Activated T-helper 2 cell treated with anti-CD3 and anti-CD28 coated beads, Interferon-gamma antibody, Interleukin-2, Interleukin-4, amounts not matched to agents 10 μg/mL and 5 μg/mL and 100 μg/mL, durations not matched to agents 14 hours and 24 hours and 36 hours (primary cell): ENCODE results near the gene GALNTL6. TPM values are rescaled to one million over a fixed set of nuclear protein-coding genes. Genes with fewer than 3 reads are reported as not detected.

ENCODE experiments used
- DNase-seq: peaks from one replicate; pipeline ENCODE4 v3.0.0; 2021; ENCODE audit warnings: low spot score
- H3K27ac Mint-ChIP-seq: one replicate; pipeline ENCODE4 v1.8.0; 2021; ENCODE audit warnings: mixed read lengths
- H3K27me3 Mint-ChIP-seq: one replicate; pipeline ENCODE4 v1.8.0; 2021; ENCODE audit warnings: low read depth, mixed read lengths
- H3K36me3 Mint-ChIP-seq: one replicate; pipeline ENCODE4 v1.8.0; 2021; ENCODE audit warnings: low read depth, mixed read lengths
- H3K4me1 Mint-ChIP-seq: one replicate; pipeline ENCODE4 v1.8.0; 2021; ENCODE audit warnings: low read depth, mixed read lengths
- H3K4me3 Mint-ChIP-seq: one replicate; pipeline ENCODE4 v1.8.0; 2021; ENCODE audit warnings: low read depth, mild to moderate bottlenecking, moderate library complexity, mixed read lengths
- H3K9me3 Mint-ChIP-seq: one replicate; pipeline ENCODE4 v1.8.0; 2021; ENCODE audit warnings: mixed read lengths
- intact Hi-C: fragments of 100-400 bp; cut with micrococcal nuclease; formaldehyde crosslinking; loops from one replicate; pipeline ENCODE4 v1.15.1; 2023
- total RNA-seq: library from RNA; stranded (reverse); gene quantifications from 2 replicates; pipeline ENCODE4 v1.2.3, GENCODE V29; 2022

Gene GALNTL6
- total RNA-seq, 1 donor from 2014 or later: not detected

GRCh38 chr4:172348426-172348825 lies 535.2 kb downstream of the GALNTL6 start:
- H3K27me3 Mint-ChIP-seq: no peaks in the 10 kb centered on the region
- no peak for DNase-seq
- H3K9me3 Mint-ChIP-seq: peaks cover 11% of the 10 kb centered on the region
- no peaks in the 10 kb centered on the region for H3K36me3 Mint-ChIP-seq
- intact Hi-C loops: no loop called here
- H3K4me1 Mint-ChIP-seq: no peaks in the 10 kb centered on the region
- H3K4me3 Mint-ChIP-seq: no peak overlapping the region
- no peak overlapping the region for H3K27ac Mint-ChIP-seq

GRCh38 chr4:172352356-172352755 lies 539.2 kb downstream of the GALNTL6 start:
- no peak for DNase-seq
- Mint-ChIP-seq H3K27ac (no peak overlapping the region), H3K27me3 (no peaks in the 10 kb centered on the region), H3K4me3 (no peak overlapping the region), H3K9me3 (peaks cover 4% of the 10 kb centered on the region), H3K4me1 (no peaks in the 10 kb centered on the region), H3K36me3 (no peaks in the 10 kb centered on the region)
- intact Hi-C loops: no loop called here

GRCh38 chr4:172356016-172356415 lies 542.8 kb downstream of the GALNTL6 start:
- no peak for DNase-seq
- Mint-ChIP-seq H3K36me3 (no peaks in the 10 kb centered on the region), H3K27ac (no peak overlapping the region), H3K9me3 (peaks cover 2% of the 10 kb centered on the region), H3K27me3 (no peaks in the 10 kb centered on the region), H3K4me3 (no peak overlapping the region), H3K4me1 (no peaks in the 10 kb centered on the region)
- intact Hi-C loops: no loop called here

GRCh38 chr4:172357006-172357540 lies 543.9 kb downstream of the GALNTL6 start:
- no peaks in the 10 kb centered on the region for H3K27me3 Mint-ChIP-seq
- H3K4me1 Mint-ChIP-seq: no peaks in the 10 kb centered on the region
- no peak overlapping the region for H3K4me3 Mint-ChIP-seq
- no peak overlapping the region for H3K27ac Mint-ChIP-seq
- no peaks in the 10 kb centered on the region for H3K36me3 Mint-ChIP-seq
- no peaks in the 10 kb centered on the region for H3K9me3 Mint-ChIP-seq
- no peak for DNase-seq
- intact Hi-C loops: no loop called here

GRCh38 chr4:172362569-172362968 lies 549.4 kb downstream of the GALNTL6 start:
- no peaks in the 10 kb centered on the region for H3K4me1 Mint-ChIP-seq
- H3K9me3 Mint-ChIP-seq: no peaks in the 10 kb centered on the region
- intact Hi-C loops: no loop called here
- no peak for DNase-seq
- no peak overlapping the region for H3K27ac Mint-ChIP-seq
- H3K36me3 Mint-ChIP-seq: no peaks in the 10 kb centered on the region
- no peaks in the 10 kb centered on the region for H3K27me3 Mint-ChIP-seq
- H3K4me3 Mint-ChIP-seq: no peak overlapping the region

- DNase-seq: no peak
- Mint-ChIP-seq H3K4me1 (no peaks in the 10 kb centered on the region), H3K27me3 (no peaks in the 10 kb centered on the region), H3K27ac (no peak overlapping the region), H3K4me3 (no peak overlapping the region), H3K36me3 (no peaks in the 10 kb centered on the region), H3K9me3 (peaks cover 6% of the 10 kb centered on the region)
- intact Hi-C loops: no loop called here
Observed at GRCh38 chr4:172369471-172369959, 556.3 kb downstream of the GALNTL6 start.

- Mint-ChIP-seq H3K36me3 (no peaks in the 10 kb centered on the region), H3K4me1 (no peaks in the 10 kb centered on the region), H3K9me3 (no peaks in the 10 kb centered on the region), H3K27me3 (no peaks in the 10 kb centered on the region), H3K27ac (no peak overlapping the region), H3K4me3 (no peak overlapping the region)
- DNase-seq: no peak
- intact Hi-C loops: no loop called here
Observed at GRCh38 chr4:172377486-172378140, 564.4 kb downstream of the GALNTL6 start.

- no peak for DNase-seq
- no peaks in the 10 kb centered on the region for H3K27me3 Mint-ChIP-seq
- no peaks in the 10 kb centered on the region for H3K9me3 Mint-ChIP-seq
- H3K36me3 Mint-ChIP-seq: no peaks in the 10 kb centered on the region
- no peaks in the 10 kb centered on the region for H3K4me1 Mint-ChIP-seq
- H3K4me3 Mint-ChIP-seq: no peak overlapping the region
- H3K27ac Mint-ChIP-seq: no peak overlapping the region
- intact Hi-C loops: no loop called here
Observed at GRCh38 chr4:172379834-172380233, 566.6 kb downstream of the GALNTL6 start.

GRCh38 chr4:172390331-172390730 lies 577.1 kb downstream of the GALNTL6 start:
- no peaks in the 10 kb centered on the region for H3K9me3 Mint-ChIP-seq
- H3K36me3 Mint-ChIP-seq: no peaks in the 10 kb centered on the region
- DNase-seq: no peak
- no peaks in the 10 kb centered on the region for H3K4me1 Mint-ChIP-seq
- intact Hi-C loops: no loop called here
- no peak overlapping the region for H3K4me3 Mint-ChIP-seq
- H3K27ac Mint-ChIP-seq: no peak overlapping the region
- H3K27me3 Mint-ChIP-seq: no peaks in the 10 kb centered on the region

GRCh38 chr4:172392741-172393140 lies 579.5 kb downstream of the GALNTL6 start:
- H3K27ac Mint-ChIP-seq: no peak overlapping the region
- H3K36me3 Mint-ChIP-seq: no peaks in the 10 kb centered on the region
- no peaks in the 10 kb centered on the region for H3K27me3 Mint-ChIP-seq
- H3K4me3 Mint-ChIP-seq: no peak overlapping the region
- no peaks in the 10 kb centered on the region for H3K9me3 Mint-ChIP-seq
- intact Hi-C loops: no loop called here
- no peaks in the 10 kb centered on the region for H3K4me1 Mint-ChIP-seq
- DNase-seq: no peak

- DNase-seq: no peak
- Mint-ChIP-seq H3K4me3 (no peak overlapping the region), H3K27ac (no peak overlapping the region), H3K9me3 (no peaks in the 10 kb centered on the region), H3K27me3 (no peaks in the 10 kb centered on the region), H3K4me1 (no peaks in the 10 kb centered on the region), H3K36me3 (no peaks in the 10 kb centered on the region)
- intact Hi-C loops: no loop called here
Observed at GRCh38 chr4:172393220-172393619, 580.0 kb downstream of the GALNTL6 start.

GRCh38 chr4:172404676-172405075 lies 591.5 kb downstream of the GALNTL6 start:
- no peaks in the 10 kb centered on the region for H3K27me3 Mint-ChIP-seq
- no peak for DNase-seq
- H3K9me3 Mint-ChIP-seq: no peaks in the 10 kb centered on the region
- intact Hi-C loops: no loop called here
- H3K27ac Mint-ChIP-seq: no peak overlapping the region
- H3K4me1 Mint-ChIP-seq: no peaks in the 10 kb centered on the region
- no peaks in the 10 kb centered on the region for H3K36me3 Mint-ChIP-seq
- no peak overlapping the region for H3K4me3 Mint-ChIP-seq

- no peak for DNase-seq
Observed at GRCh38 chr4:172410363-172410762, 597.2 kb downstream of the GALNTL6 start.

More at GRCh38 chr4:172410363-172410762, 597.2 kb downstream of the GALNTL6 start:
- Mint-ChIP-seq H3K27me3 (no peaks in the 10 kb centered on the region), H3K27ac (no peak overlapping the region), H3K4me3 (no peak overlapping the region), H3K4me1 (no peaks in the 10 kb centered on the region), H3K9me3 (no peaks in the 10 kb centered on the region), H3K36me3 (no peaks in the 10 kb centered on the region)
- intact Hi-C loops: no loop called here
